Thyroid gland (tissue), 4 donors: Measurements from ENCODE around the gene RALGAPB. TPM values are rescaled to one million over a fixed set of nuclear protein-coding genes. Genes with fewer than 3 reads are reported as not detected.

Experiments used
- DNase-seq, 2 donors: peaks; one replicate each; pipeline ENCODE4 v3.0.0-alpha.2; 2019
- H3K27ac ChIP-seq, 3 donors: fragments of 200-600 bp; sonication (generic); 1 replicate in 2 of 3; 2 replicates in 1 of 3; pipeline ENCODE4 v1.5.1; 2016 to 2019; ENCODE audit warnings: mild to moderate bottlenecking in 1 of 3, moderate library complexity in 1 of 3
- H3K27me3 ChIP-seq: fragments of 200-600 bp; sonication (generic); one replicate; pipeline ENCODE4 v1.5.1; 2019
- H3K36me3 ChIP-seq, 2 donors: fragments of 200-600 bp; sonication (generic); one replicate each; pipeline ENCODE4 v1.5.1; 2016 to 2019
- H3K4me1 ChIP-seq, 2 donors: fragments of 200-600 bp; sonication (generic); one replicate each; pipeline ENCODE4 v1.5.1; 2017 to 2019
- H3K4me3 ChIP-seq, 3 donors: fragments of 200-600 bp; sonication (generic); replicated peaks in 1 of 3; 1 replicate in 2 of 3; 2 replicates in 1 of 3; pipeline ENCODE4 v1.5.1; 2016; ENCODE audit warnings: mild to moderate bottlenecking in 1 of 3
- H3K9me3 ChIP-seq: fragments of 200-600 bp; sonication (generic); one replicate; pipeline ENCODE4 v1.5.1; 2017
- CTCF ChIP-seq, 6 experiments: fragments of 200-600 bp in 3 of 6; fragments of 450-650 bp in 3 of 6; sonication (generic) in 3 of 6; IDR thresholded peaks; one replicate each; pipeline ENCODE4 v1.5.1; 2016 to 2019; ENCODE audit warnings: antibody characterized with exemption in 6 of 6, mild to moderate bottlenecking in 2 of 6, inconsistent platforms in 1 of 6, moderate library complexity in 1 of 6
- POLR2A ChIP-seq, 2 donors: fragments of 450-650 bp; IDR thresholded peaks; one replicate each; pipeline ENCODE4 v1.6.1; 2017; ENCODE audit warnings: antibody characterized with exemption in 2 of 2, mild to moderate bottlenecking in 2 of 2, moderate library complexity in 1 of 2
- WGBS, 2 donors: methylation state at CpG; one replicate each; pipeline ENCODE4 v1.1.5; 2017; 5-methylcytosine and 5-hydroxymethylcytosine counted together
- intact Hi-C: fragments of 100-400 bp; cut with DNase I; formaldehyde crosslinking; loops from one replicate; pipeline ENCODE4 v1.15.1; 2023
- total RNA-seq, 4 donors: library from RNA; depleted of rRNA; stranded (reverse); fragments of >200 nt; gene quantifications; one replicate each; pipeline ENCODE4 v1.2.3, GENCODE V29; 2016

The RALGAPB gene
- total RNA-seq: 10 to 100 TPM; 53.6 to 79.8 (median 62.1) TPM

- 0 to 1% methylated on average over 52 to 65 of the region's 81 CpGs for WGBS, 2 donors
- Histone ChIP-seq H3K36me3 (no peaks in the 10 kb centered on the region), H3K9me3 (no peaks in the 10 kb centered on the region), H3K4me3 (peak within 1 kb of the TSS; percentile 58 to 91 (median 73)), H3K27ac (peak within 1 kb of the TSS; percentile 73 to 89 (median 87)), H3K27me3 (no peaks in the 10 kb centered on the region), H3K4me1 (peaks cover 18 to 26% of the 10 kb centered on the region in 2 donors)
- DNase-seq: peak; percentile 99 to 100
- intact Hi-C loops: no loop called here
- TF ChIP-seq CTCF (IDR thresholded peaks at IDR 0.05): peak in 4 of 6 experiments; percentile 37 to 46 (median 42)
- peak in 1 of 2 donors; percentile 86 for TF ChIP-seq POLR2A (IDR thresholded peaks at IDR 0.05)
These were observed at the start of gene RALGAPB for GRCh38 chr20:38472513-38473366. TSS of gene RALGAPB (plus strand) at chr20:38472843. CDS start at chr20:38488433, 15,590 bp downstream.

- no peaks in the 10 kb centered on the region for H3K27me3 ChIP-seq
- WGBS, 2 donors: 92 to 93% methylated on average over 4 of the region's 4 CpGs
- no peak overlapping the region for H3K27ac ChIP-seq
- H3K36me3 ChIP-seq: peaks cover 78 to 91% of the 10 kb centered on the region in 2 donors
- H3K4me1 ChIP-seq: no peaks in the 10 kb centered on the region
- intact Hi-C loops: no loop called here
- DNase-seq: no peak
- H3K4me3 ChIP-seq: no peak overlapping the region
- no peaks in the 10 kb centered on the region for H3K9me3 ChIP-seq
- TF ChIP-seq POLR2A (IDR thresholded peaks at IDR 0.05) (no peak), CTCF (IDR thresholded peaks at IDR 0.05) (no peak)
These were observed 49.1 kb upstream of the RALGAPB start for GRCh38 chr20:38423541-38423940.

- intact Hi-C loops: no loop called here
- TF ChIP-seq CTCF (IDR thresholded peaks at IDR 0.05) (no peak), POLR2A (IDR thresholded peaks at IDR 0.05) (no peak)
- Histone ChIP-seq H3K4me1 (no peaks in the 10 kb centered on the region), H3K36me3 (peaks cover 82 to 88% of the 10 kb centered on the region in 2 donors), H3K27ac (no peak overlapping the region), H3K4me3 (no peak overlapping the region), H3K27me3 (no peaks in the 10 kb centered on the region), H3K9me3 (no peaks in the 10 kb centered on the region)
- 82 to 92% methylated on average over 1 of the region's 1 CpG for WGBS, 2 donors
- DNase-seq: no peak
These were observed 48.2 kb upstream of the RALGAPB start for GRCh38 chr20:38424401-38424800.

- Histone ChIP-seq H3K4me3 (no peak overlapping the region), H3K27ac (no peak overlapping the region), H3K4me1 (no peaks in the 10 kb centered on the region), H3K36me3 (peaks cover 81 to 86% of the 10 kb centered on the region in 2 donors), H3K9me3 (no peaks in the 10 kb centered on the region), H3K27me3 (no peaks in the 10 kb centered on the region)
- TF ChIP-seq POLR2A (IDR thresholded peaks at IDR 0.05): no peak
- no peak for TF ChIP-seq CTCF (IDR thresholded peaks at IDR 0.05)
- DNase-seq: no peak
- WGBS, 2 donors: 81 to 82% methylated on average over 15 of the region's 15 CpGs
- intact Hi-C loops: no loop called here
These were observed 46.4 kb upstream of the RALGAPB start for GRCh38 chr20:38426006-38426897.
